ENCODE measurements around the gene RIPK3. TPM values are rescaled to one million over a fixed set of nuclear protein-coding genes. Genes with fewer than 3 reads are reported as not detected.

Gene RIPK3
- total and polyA plus RNA-seq, 2 of the 8 experiments (the other 6 are each of a cell fraction or from before 2014, with no cell fraction given): 0.24 to 0.39 TPM

GRCh38 chr14:24348186-24348585 lies 8.4 kb upstream of the RIPK3 start:
- H3K4me1 ChIP-seq (replicated peaks in 1 of 4; ENCODE audit: control insufficient read depth in 3 of 4, insufficient read depth in 4 of 4, low read length in 3 of 4): no peaks in the 10 kb centered on the region

More at GRCh38 chr14:24348186-24348585, 8.4 kb upstream of the RIPK3 start:
- H3K79me2 ChIP-seq (ENCODE audit: control insufficient read depth in 1 of 2, insufficient read depth in 2 of 2, low read length in 2 of 2): no peaks in the 10 kb centered on the region
- H3K36me3 ChIP-seq (ENCODE audit: control insufficient read depth in 2 of 4, insufficient read depth in 4 of 4, low read length in 3 of 4): no peaks in the 10 kb centered on the region
- no peak overlapping the region for H3K4ac ChIP-seq (replicated peaks; ENCODE audit: insufficient read length, low read depth, low read length)
- peaks cover 0 to 11% (median 8%) of the 10 kb centered on the region in 4 experiments; a peak in 5 of 7 replicates for H3K27me3 ChIP-seq (replicated peaks in 1 of 4; ENCODE audit: control insufficient read depth in 3 of 4, extremely low read depth in 1 of 4, insufficient read depth in 3 of 4, low read length in 3 of 4)
- no peak overlapping the region for H3K56ac ChIP-seq (replicated peaks; ENCODE audit: insufficient read length, low read depth, low read length)
- TF ChIP-seq SIX5 (IDR thresholded peaks at IDR 0.05; ENCODE audit: low read depth, low read length) (no peak), SP1 (IDR thresholded peaks at IDR 0.05; ENCODE audit: low read depth, low read length) (no peak), POLR2AphosphoS5 (IDR thresholded peaks at IDR 0.05; ENCODE audit: low read depth, low read length) (no peak), SP4 (IDR thresholded peaks at IDR 0.05; ENCODE audit: low read length) (no peak), POLR2A (IDR thresholded peaks at IDR 0.05; ENCODE audit: control extremely low read depth in 1 of 2, low read depth in 2 of 2, low read length in 2 of 2) (no peak), KDM1A (IDR thresholded peaks at IDR 0.05; ENCODE audit: borderline replicate concordance, low read length) (no peak), GABPA (IDR thresholded peaks at IDR 0.05; ENCODE audit: borderline replicate concordance, insufficient read depth, low read length) (no peak), TAF1 (IDR thresholded peaks at IDR 0.05; ENCODE audit: low read depth, low read length) (no peak), CHD1 (IDR thresholded peaks at IDR 0.05; ENCODE audit: low read depth, low read length) (no peak), MAFK (IDR thresholded peaks at IDR 0.05; ENCODE audit: low read depth, low read length) (no peak)
- DNase-seq (ENCODE audit: low read depth in 1 of 2, low spot score in 2 of 2) (no peak), FAIRE-seq (no peak)
- H3K9me3 ChIP-seq (ENCODE audit: insufficient read depth in 2 of 2, low read depth in 1 of 2, low read length in 1 of 2): no peaks in the 10 kb centered on the region
- no peak overlapping the region for H4K91ac ChIP-seq (replicated peaks; ENCODE audit: insufficient read length, low read length)
- WGBS, 2 experiments (ENCODE audit: extremely low coverage in 1 of 2, insufficient coverage in 1 of 2, insufficient read length in 1 of 2, insufficient replicate concordance in 2 of 2, low coverage in 1 of 2, low lambda C conversion rate in 2 of 2, missing lambda C conversion rate in 1 of 2): 90% methylated on average over 2 of the region's 2 CpGs; no CpG with 5 or more reads in 1 of the 2 experiments
- H3K4me3 ChIP-seq (ENCODE audit: extremely low read depth in 1 of 4, insufficient read depth in 2 of 4, low read depth in 3 of 4, low read length in 4 of 4): no peak overlapping the region
- no peak overlapping the region for H2BK15ac ChIP-seq (ENCODE audit: low read length)
- no peak overlapping the region for H2AK5ac ChIP-seq (ENCODE audit: low read depth, low read length)
- no peak overlapping the region for H3K14ac ChIP-seq (ENCODE audit: insufficient read length)
- ChIA-PET CTCF (ENCODE audit: partially characterized antibody) (interaction anchor here (0.6 to 4.4 kb wide), 17 partner anchors 9 to 88 kb away, joined by 3 to 33 read pairs (median 4); partner anchors contain the start of genes ADCY4, CIDEB, NYNRIN and RIPK3), POLR2A (ENCODE audit: partially characterized antibody) (interaction anchor here (0.6 to 1.0 kb wide), 2 partner anchors 89 to 133 kb away, joined by 3 to 4 read pairs; no protein-coding TSS in a partner anchor)
- H2BK20ac ChIP-seq (ENCODE audit: low read length): no peak overlapping the region
- peaks cover 0 to 2% of the 10 kb centered on the region in 2 experiments for H4K20me1 ChIP-seq (replicated peaks in 1 of 2; ENCODE audit: control insufficient read depth in 1 of 2, insufficient read depth in 2 of 2, low read length in 2 of 2)
- H3K23me2 ChIP-seq (ENCODE audit: low read depth, low read length): 0 out of 2 replicates have a peak, but pooled peaks cover 2% of the 10 kb centered on the region
- no peak overlapping the region for H3K4me2 ChIP-seq (ENCODE audit: insufficient read depth in 1 of 2, low read depth in 2 of 2, low read length in 2 of 2)
- no peak overlapping the region for H3K9ac ChIP-seq (replicated peaks in 1 of 4; ENCODE audit: extremely low read depth in 1 of 4, low read depth in 3 of 4, low read length in 3 of 4)
- no peak overlapping the region for H3K23ac ChIP-seq (ENCODE audit: insufficient read length)
- no peak overlapping the region for H3K27ac ChIP-seq (ENCODE audit: low read depth, low read length)
- no peak overlapping the region for H4K8ac ChIP-seq (ENCODE audit: extremely low read depth, insufficient read depth, low read length)
- H2BK12ac ChIP-seq (ENCODE audit: low read depth, low read length): no peak overlapping the region
- H2AFZ ChIP-seq (ENCODE audit: low read length): no peak overlapping the region
- H3K79me1 ChIP-seq (ENCODE audit: low read depth, low read length): no peaks in the 10 kb centered on the region
- H3K18ac ChIP-seq (ENCODE audit: extremely low read depth, low read length): no peak overlapping the region
- H4K5ac ChIP-seq (ENCODE audit: insufficient read length, low read depth, low read length): no peak overlapping the region
- H2BK120ac ChIP-seq (replicated peaks; ENCODE audit: low read depth, low read length): no peak overlapping the region
- no peak overlapping the region for H2BK5ac ChIP-seq (ENCODE audit: low read depth, low read length)
